ENCODE measurements around the gene UVSSA.
"Not testable (repeated sequence)": the region's sequence is repeated elsewhere in the genome, so short reads cannot be mapped to it uniquely, and the experiment has no call there.

UVSSA gene

GRCh38 chr4:1378559-1379231, 31.7 kb downstream of the UVSSA start:
- no peak for DNase-seq

DNA sequence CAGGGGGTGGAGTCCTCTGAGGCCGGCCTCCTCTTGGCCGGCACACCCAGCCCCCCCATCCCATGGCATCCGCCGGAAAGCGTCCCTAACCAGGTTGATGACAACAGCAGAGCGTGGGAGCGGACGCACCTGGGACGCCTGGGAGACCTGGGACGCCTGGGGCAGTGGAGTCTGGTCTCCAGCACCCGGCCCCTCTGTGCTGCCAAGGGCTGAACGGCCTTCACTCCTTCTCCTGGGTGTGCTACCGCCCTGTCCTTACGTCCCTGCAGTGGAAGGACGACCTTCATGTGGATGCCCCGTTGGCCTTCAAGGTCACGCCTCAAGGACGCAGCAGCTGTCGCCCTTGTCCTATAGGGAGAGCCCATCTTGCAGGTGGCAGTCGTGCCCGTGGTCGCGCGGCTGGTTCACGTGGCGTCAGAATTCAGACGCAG, 32.4 kb downstream of the UVSSA start:
- DNase-seq: no peak

- no peak for DNase-seq
These were observed 32.9 kb downstream of the UVSSA start for GRCh38 chr4:1379801-1380331.

DNA sequence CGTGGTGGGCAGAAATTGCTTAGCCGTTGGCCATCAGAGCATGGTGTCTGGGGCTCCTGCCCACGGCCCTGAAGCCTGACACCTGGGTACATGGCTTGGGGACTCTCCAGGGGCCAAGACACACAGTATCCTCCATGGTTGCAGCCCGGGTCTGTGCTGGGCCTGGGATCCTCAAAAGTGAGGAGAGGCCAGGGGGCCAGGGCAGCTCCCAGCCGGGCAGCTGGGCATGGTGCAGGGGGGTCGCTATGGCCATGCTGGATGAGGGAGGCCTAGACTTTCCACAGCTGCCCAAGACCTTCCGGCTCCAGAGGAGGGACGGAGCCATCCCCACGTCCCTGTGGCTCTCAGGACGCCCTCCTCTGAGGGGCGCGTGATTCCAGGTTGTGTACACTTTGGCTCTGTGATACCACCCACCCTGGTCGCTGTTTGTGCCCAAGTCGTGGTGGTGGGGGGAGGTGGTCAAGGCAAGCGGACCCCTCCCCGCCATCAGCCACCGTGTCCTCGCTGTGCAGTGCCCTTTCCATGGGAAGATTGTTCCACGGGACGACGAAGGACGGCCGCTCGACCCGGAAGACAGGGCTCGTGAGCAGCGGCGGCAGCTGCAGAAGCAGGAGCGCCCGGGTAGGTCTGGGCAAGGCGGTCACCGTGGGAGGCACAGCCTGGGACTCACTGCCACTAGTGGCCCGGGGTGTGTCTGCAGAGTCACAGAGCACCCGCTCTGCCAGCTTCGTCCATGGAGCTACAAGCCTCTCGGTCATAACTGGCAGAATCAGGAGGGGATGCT, 33.6 kb downstream of the UVSSA start:
- DNase-seq: no peak

DNA sequence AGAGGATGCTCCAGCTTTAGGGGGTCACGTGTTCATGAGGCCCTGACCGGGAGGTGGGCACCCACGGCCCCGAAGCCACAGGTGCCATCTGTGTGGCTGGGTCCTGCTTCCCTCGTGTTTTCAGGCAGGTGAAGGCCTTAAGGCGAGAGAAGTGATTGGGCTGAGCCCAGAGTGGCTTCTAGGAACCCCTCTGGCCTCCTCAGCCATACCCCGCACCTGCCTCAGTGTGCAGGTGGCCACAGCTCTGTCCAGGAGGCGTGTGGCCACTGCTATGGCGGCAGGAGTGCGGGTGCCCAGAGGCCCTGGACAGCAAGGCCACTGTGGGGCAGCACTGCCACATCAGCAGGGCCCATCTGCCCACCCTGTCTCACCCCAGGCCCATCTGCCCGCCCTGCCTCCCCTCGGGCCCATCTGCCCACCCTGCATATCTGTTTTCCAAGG, 34.2 kb downstream of the UVSSA start:
- no peak for DNase-seq

DNA sequence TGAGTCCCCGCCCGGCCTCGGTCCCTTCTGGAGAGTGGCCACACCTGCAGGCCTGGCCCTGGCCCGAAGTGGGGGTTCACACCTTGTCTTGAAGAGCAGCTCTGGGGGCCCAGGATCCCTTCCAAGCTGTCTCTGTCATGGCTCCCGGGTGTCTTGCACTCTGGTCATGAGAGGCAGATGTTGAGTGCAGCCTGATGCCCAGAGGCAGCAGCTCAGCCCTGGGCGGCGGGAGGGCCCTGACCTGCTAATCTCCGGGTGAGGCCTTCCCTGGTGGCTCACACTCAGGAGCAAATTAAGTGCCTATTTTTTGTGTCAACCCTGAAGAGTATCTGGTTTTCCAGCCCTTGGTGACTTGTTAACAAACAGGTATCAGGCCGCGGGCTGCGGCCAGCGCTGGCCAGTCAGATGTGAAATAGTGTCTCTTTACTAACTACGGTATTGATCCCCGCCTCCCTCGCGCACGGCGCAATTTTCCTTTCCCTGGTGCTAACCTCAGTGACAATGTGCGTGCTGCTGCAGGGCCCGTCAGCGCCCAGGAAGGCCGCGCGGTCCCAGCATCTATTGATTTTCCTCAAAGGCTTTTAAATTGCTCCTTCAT, 35.0 kb downstream of the UVSSA start:
- DNase-seq: no peak

DNA sequence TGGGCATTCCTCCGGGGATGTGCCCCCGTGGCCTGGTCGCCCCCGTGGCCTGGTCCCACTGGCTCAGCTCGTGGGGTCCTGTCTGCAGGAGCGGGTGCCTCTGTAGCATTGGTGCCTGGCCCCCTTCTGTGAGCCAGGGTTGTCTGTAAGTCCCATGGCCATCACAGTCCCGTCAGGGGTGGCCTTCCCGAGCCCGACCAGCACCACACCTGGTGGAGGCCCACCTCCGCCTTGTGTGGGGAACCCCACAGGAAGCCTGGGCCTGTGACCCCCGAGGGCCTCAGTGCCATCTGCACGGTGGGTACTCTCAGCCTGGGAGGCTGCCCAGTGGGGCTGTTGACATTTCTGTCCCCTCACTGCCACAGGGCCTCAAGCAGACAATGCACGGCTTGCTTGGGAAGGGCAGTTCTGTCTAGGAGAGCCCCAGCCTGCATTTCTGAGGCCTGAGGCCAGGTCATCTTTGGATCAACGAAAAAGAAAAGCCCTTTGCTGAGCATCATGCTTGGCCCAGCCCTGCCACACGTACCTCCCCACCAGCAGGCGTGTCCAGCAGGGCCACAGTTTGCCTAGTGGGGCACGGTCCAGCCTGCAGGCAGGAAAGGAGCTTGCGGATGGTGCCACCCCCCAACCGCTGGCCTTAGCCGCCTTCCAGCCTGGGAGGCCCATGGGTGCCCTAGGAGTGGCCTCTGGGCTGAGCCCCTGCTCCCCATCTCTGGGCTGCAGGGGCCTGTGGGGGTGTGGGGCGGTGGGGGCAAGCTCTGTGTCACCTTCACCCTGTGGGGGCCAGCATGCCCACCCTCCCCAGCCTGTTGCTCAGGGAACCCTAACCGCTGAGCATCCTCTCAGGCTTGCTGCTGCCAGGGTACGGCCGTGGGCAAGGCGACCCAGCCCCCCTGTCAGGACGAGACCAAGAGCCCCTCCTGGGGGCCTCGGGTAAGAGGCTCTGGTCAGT, 36.0 kb downstream of the UVSSA start:
- no peak for DNase-seq

DNA sequence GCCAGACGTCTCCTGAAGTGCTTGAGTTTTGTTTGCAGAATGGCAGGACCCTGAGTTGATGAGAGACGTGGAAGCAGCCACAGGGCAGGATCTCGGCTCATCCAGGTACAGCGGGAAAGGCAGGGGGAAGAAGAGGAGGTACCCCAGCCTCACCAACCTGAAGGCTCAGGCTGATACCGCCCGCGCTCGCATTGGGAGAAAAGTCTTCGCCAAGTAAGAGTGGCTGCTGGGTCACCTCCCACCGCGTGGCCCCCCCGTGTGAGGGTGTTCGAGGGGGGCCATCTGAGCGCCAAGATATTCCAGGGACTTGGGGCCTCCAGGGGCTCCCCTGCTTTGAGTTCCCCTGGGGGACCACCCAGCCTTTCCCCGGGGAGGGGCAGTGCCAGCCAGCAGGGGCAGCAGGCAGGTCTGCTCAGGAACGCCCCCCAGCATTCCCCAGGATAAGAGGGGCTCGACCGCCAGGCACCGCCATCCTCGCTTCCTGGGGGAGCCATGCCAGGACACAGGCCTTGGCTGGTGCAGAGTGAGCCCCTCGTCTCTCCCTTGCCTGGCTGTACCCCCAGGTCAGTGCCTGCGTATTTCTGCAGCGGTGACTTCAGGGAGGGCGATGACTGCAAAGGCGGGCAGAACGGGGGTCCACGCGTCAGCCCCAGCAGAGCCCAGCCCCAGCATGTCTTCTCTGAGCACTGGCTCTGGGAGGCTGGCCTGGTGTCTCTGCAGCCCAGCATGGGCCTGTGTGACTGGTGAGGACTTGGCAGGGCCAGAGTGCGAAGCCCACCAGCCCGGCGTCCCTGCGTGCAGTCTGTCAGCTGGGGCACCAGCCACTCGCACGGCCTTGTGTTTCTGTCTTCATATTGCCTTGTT, 37.0 kb downstream of the UVSSA start:
- no peak for DNase-seq

- no peak for DNase-seq
These were observed 37.8 kb downstream of the UVSSA start for GRCh38 chr4:1384675-1385372.

DNA sequence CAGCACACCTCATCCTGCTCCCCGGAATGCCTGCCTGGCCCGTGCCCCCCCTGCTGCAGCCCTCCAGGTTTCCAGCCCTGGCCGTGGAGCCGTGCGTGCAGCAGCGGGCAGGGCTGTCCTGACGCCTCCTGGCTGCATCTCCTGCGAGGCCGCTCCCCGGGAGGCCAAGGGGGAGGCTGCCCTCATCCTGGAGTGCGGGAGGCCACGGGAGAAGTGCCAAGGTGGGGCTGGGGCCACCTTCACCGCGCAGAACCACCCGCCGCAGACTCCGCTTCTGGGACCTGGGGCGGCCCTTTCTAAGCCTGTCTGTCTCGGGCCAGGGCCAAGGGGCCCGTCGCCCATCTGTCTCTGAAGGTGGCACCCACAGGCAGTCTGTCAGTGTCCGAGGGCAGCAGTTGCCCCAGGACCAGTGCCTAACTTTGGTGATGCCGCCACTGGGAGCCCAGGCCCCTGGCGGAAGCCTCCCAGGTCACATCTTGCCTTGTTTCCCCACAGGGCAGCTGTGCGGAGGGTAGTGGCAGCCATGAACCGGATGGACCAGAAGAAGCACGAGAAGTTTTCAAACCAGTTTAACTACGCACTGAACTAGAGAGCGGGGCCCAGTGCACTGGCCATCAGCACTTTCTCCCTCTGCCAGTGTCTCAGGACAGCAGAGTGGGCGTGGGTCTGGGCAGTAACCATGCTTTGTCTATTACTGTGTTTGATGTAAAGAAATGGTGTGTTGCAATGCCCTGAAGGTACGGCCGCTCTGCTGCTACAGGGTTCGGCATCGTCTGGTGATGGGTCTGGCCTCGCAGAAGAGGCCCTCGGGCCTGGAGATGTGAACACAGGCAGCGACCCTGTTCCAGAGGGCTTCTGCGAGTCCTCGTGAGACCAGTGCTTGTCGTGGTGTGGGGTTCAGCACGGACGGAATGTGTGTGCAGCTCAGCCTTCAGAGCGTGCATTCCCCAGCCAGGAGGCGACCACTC, 38.6 kb downstream of the UVSSA start:
- no peak for DNase-seq

DNA sequence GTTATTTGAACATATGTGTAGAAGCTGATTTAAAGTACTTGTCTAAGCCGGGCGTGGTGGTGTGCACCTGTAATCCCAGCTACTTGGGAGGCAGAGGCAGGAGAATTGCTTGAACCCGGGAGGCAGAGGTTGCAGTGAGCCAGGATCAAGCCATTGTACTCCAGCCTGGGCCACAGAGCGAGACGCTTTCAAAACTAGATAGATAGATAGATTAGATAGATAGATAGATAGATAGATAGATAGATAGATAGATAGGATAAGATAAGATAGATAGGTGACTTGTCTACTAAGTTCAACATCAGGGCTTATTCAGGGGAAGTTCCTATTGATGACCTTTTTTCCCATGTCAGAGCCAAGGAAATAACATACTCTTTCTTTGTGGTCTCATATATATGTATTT, 46.4 kb downstream of the UVSSA start:
- DNase-seq: not testable (repeated sequence)

GRCh38 chr4:1393866-1394265, 46.9 kb downstream of the UVSSA start:
- DNase-seq: no peak

DNA sequence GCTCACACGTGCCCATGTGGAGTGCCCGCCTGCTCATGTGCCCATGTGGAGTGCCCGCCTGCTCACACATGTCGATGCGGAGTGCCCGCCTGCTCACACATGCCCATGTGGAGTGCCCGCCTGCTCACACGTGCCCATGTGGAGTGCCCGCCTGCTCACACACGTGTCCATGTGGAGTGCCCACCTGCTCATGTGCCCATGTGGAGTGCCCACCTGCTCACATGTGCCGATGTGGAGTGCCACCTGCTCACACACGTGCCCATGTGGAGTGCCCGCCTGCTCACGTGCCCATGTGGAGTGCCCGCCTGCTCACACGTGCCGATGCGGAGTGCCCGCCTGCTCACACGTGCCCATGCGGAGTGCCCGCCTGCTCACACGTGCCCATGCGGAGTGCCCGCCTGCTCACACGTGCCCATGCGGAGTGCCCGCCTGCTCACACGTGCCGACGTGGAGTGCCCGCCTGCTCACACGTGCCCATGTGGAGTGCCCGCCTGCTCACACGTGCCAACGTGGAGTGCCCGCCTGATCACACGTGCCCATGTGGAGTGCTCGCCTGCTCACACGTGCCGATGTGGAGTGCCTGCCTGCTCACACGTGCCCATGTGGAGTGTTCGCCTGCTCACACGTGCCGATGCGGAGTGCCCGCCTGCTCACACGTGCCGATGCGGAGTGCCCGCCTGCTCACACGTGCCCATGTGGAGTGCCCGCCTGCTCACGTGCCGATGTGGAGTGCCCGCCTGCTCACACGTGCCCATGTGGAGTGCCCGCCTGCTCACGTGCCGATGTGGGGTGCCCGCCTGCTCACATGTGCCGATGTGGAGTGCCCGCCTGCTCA, 47.8 kb downstream of the UVSSA start:
- not testable (repeated sequence) for DNase-seq

- DNase-seq: peak; percentile 1
These were observed 48.4 kb downstream of the UVSSA start for GRCh38 chr4:1395389-1395820.

- peak; percentile 8 for DNase-seq
These were observed 49.2 kb downstream of the UVSSA start for GRCh38 chr4:1395941-1396805.

DNA sequence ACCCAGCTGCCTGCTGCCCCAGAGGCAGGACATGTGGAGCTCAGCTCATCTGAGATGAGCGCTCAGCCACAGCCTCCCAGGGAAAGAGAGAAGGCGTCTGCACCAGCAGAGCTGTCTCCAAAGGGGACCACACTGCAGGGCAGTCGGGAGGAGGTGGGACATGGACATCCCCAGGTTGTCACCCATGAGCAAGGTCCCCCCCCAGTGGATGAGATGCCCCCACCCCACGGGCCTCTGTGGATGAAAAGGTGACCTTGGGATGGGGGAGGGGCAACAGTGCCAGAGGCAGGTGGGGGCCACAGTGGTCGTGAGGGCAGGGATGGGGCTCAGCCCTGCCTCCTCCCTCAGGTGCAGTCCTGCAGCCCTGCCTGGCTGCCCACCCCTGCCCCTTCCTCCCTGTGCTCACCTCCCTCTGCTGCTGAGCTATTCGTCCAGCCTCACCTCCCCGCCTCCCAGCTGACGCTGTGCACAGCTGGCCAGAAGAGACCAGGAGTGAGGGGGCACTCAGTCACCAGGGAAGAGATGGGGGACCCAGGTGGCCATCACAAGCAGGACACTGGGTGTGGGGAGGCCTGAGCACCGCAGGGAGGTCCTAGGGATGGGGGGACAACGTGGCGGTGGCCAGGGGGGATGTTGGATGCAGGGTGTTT, 49.9 kb downstream of the UVSSA start:
- peak; percentile 5 for DNase-seq

Measured in right hindlimb (tissue), 1 donor.